ENCODE results near the gene INHBE.
"Not testable (repeated sequence)": the region's sequence is repeated elsewhere in the genome, so short reads cannot be mapped to it uniquely, and the experiment has no call there.

Gene INHBE

GRCh38 chr12:57502311-57502969 is 47.3 kb downstream of the INHBE start:
- DNase-seq = not testable (repeated sequence)

GRCh38 chr12:57506541-57506940 is 51.4 kb downstream of the INHBE start:
- not testable (repeated sequence) for DNase-seq

Measured in stimulated activated naive CD4-positive, alpha-beta T cell treated with Interleukin-2 at 50 U/mL for 16 hours (primary cell).